Fibroblast of upper back skin (primary cell): ENCODE measurements around the gene PPP1R14B.

Experiments
- DNase-seq: peaks from one replicate; pipeline ENCODE4 v3.0.0-alpha.2; 2013

Gene PPP1R14B

GRCh38 chr11:64229744-64230170 is 17.0 kb downstream of the PPP1R14B start:
- no peak for DNase-seq

- DNase-seq: no peak
Observed at GRCh38 chr11:64229090-64229743, 17.5 kb downstream of the PPP1R14B start.

- DNase-seq: no peak
Observed at GRCh38 chr11:64227405-64227956, 19.3 kb downstream of the PPP1R14B start.

GRCh38 chr11:64226507-64227051 is 20.2 kb downstream of the PPP1R14B start:
- DNase-seq: no peak

- peak; percentile 83 for DNase-seq
Observed at GRCh38 chr11:64225608-64226506, 20.9 kb downstream of the PPP1R14B start, which contains the start of the genes NUDT22 and TRPT1. Gene NUDT22 (plus strand): TSS chr11:64226274. CDS start chr11:64226653, 379 bp downstream. Gene TRPT1 (minus strand): TSS chr11:64226186. CDS start chr11:64225860, 326 bp downstream.

GRCh38 chr11:64224891-64225607 is 21.7 kb downstream of the PPP1R14B start:
- DNase-seq: no peak

- no peak for DNase-seq
Observed at GRCh38 chr11:64224151-64224890, 22.4 kb downstream of the PPP1R14B start.

GRCh38 chr11:64223001-64223651 is 23.6 kb downstream of the PPP1R14B start:
- no peak for DNase-seq

GRCh38 chr11:64222651-64223000 is 24.1 kb downstream of the PPP1R14B start:
- no peak for DNase-seq

GRCh38 chr11:64220798-64221197 is 25.9 kb downstream of the PPP1R14B start:
- no peak for DNase-seq

GRCh38 chr11:64220271-64220670 is 26.5 kb downstream of the PPP1R14B start:
- no peak for DNase-seq

GRCh38 chr11:64219755-64220154 is 27.0 kb downstream of the PPP1R14B start:
- DNase-seq: no peak

GRCh38 chr11:64219354-64219684 is 27.4 kb downstream of the PPP1R14B start:
- DNase-seq: no peak

GRCh38 chr11:64218628-64219353 is 28.0 kb downstream of the PPP1R14B start:
- no peak for DNase-seq

GRCh38 chr11:64216879-64217278 is 29.9 kb downstream of the PPP1R14B start:
- DNase-seq: no peak

- DNase-seq: no peak
Observed at GRCh38 chr11:64211181-64211872, 35.4 kb downstream of the PPP1R14B start.

GRCh38 chr11:64210301-64211020 is 36.3 kb downstream of the PPP1R14B start:
- no peak for DNase-seq

- DNase-seq: no peak
Observed at GRCh38 chr11:64209563-64209843, 37.2 kb downstream of the PPP1R14B start.

- DNase-seq: no peak
Observed at GRCh38 chr11:64208796-64209562, 37.8 kb downstream of the PPP1R14B start.
